GM23248 (cell line): Measurements from ENCODE around the gene SH3BGR. TPM values are rescaled to one million over a fixed set of nuclear protein-coding genes. Genes with fewer than 3 reads are reported as not detected.
A peak's percentile ranks its signal among the peaks of the same experiment; 100 is the strongest.
"Not testable (repeated sequence)": the region's sequence is repeated elsewhere in the genome, so short reads cannot be mapped to it uniquely, and the experiment has no call there.

Experiments
- DNase-seq: peaks from one replicate; pipeline ENCODE4 v3.0.0-alpha.2; 2015
- H2AFZ ChIP-seq: fragments of 200-600 bp; sonication (generic); 2 replicates; pipeline ENCODE4 v1.6.1; 2016; ENCODE audit warnings: antibody characterized with exemption
- H3F3A ChIP-seq: fragments of 200-600 bp; sonication (generic); 2 replicates; pipeline ENCODE4 v1.6.1; 2016; ENCODE audit warnings: mild to moderate bottlenecking, antibody characterized with exemption, mixed run types; ENCODE audit not compliant: insufficient read depth
- H3K27ac ChIP-seq: fragments of 200-600 bp; sonication (generic); 2 replicates; pipeline ENCODE4 v1.5.1; 2016; ENCODE audit warnings: mild to moderate bottlenecking
- H3K27me3 ChIP-seq: fragments of 200-600 bp; sonication (generic); replicated peaks from 2 replicates; pipeline ENCODE4 v1.6.1; 2016; ENCODE audit warnings: mild to moderate bottlenecking; ENCODE audit not compliant: insufficient read depth
- H3K36me3 ChIP-seq: fragments of 200-600 bp; sonication (generic); 2 replicates; pipeline ENCODE4 v1.6.1; 2016; ENCODE audit warnings: low read depth, mild to moderate bottlenecking
- H3K4me1 ChIP-seq: fragments of 200-600 bp; sonication (generic); 2 replicates; pipeline ENCODE4 v1.6.1; 2016; ENCODE audit warnings: mild to moderate bottlenecking; ENCODE audit not compliant: insufficient read depth
- H3K4me2 ChIP-seq: fragments of 200-600 bp; sonication (generic); one replicate; pipeline ENCODE4 v1.6.1; 2016; ENCODE audit warnings: mild to moderate bottlenecking; ENCODE audit not compliant: unreplicated experiment
- H3K4me3 ChIP-seq: fragments of 200-600 bp; sonication (generic); 2 replicates; pipeline ENCODE4 v1.5.1; 2016; ENCODE audit warnings: mild to moderate bottlenecking
- H3K79me2 ChIP-seq: fragments of 200-600 bp; sonication (generic); 2 replicates; pipeline ENCODE4 v1.6.1; 2016; ENCODE audit warnings: mild to moderate bottlenecking; ENCODE audit not compliant: insufficient read depth
- H3K9ac ChIP-seq: fragments of 200-600 bp; sonication (generic); 2 replicates; pipeline ENCODE4 v1.6.1; 2016; ENCODE audit warnings: mild to moderate bottlenecking
- H3K9me2 ChIP-seq: fragments of 200-600 bp; sonication (generic); 2 replicates; pipeline ENCODE4 v1.6.1; 2016; ENCODE audit warnings: mixed run types, mild to moderate bottlenecking, moderate library complexity; ENCODE audit not compliant: insufficient read depth
- H3K9me3 ChIP-seq: fragments of 200-600 bp; sonication (generic); one replicate; pipeline ENCODE4 v1.6.1; 2017; ENCODE audit warnings: low read depth
- H4K20me1 ChIP-seq: fragments of 200-600 bp; sonication (generic); 2 replicates; pipeline ENCODE4 v1.6.0; 2016; ENCODE audit not compliant: insufficient read depth
- EZH2 ChIP-seq: fragments of 200-600 bp; sonication (generic); IDR thresholded peaks from 2 replicates; pipeline ENCODE4 v1.6.1; 2018; ENCODE audit warnings: antibody characterized with exemption, mild to moderate bottlenecking; ENCODE audit not compliant: insufficient read depth, poor library complexity, severe bottlenecking
- EZH2phosphoT487 ChIP-seq: fragments of 200-600 bp; sonication (generic); IDR thresholded peaks from 2 replicates; pipeline ENCODE4 v1.6.1; 2018; ENCODE audit warnings: antibody characterized with exemption, moderate library complexity, mild to moderate bottlenecking, low read depth; ENCODE audit not compliant: insufficient read depth
- WGBS, 2 experiments: methylation state at CpG; one replicate each; pipeline ENCODE4 v1.1.6; 2015 to 2017; ENCODE audit warnings: low lambda C conversion rate in 2 of 2, low coverage in 1 of 2; ENCODE audit errors: missing lambda C conversion rate in 2 of 2; 5-methylcytosine and 5-hydroxymethylcytosine counted together
- in situ Hi-C: fragments of 300-500 bp; cut with MboI; formaldehyde crosslinking; loops from 2 replicates; pipeline ENCODE4 v1.15.0; 2020
- polyA plus RNA-seq: library from polyadenylated mRNA; unstranded; fragments of >200 nt; fragmentation: Nextera tagmentation; extraction: Ambion mirVana; gene quantifications from 2 replicates; pipeline ENCODE4 v1.2.1, GENCODE V29; 2016
- total RNA-seq: library from RNA; depleted of rRNA; stranded (reverse); fragments of >200 nt; shearing (Covaris generic); gene quantifications from 2 replicates; pipeline ENCODE4 v1.2.3, GENCODE V29; 2014; rRNA removed

SH3BGR gene
- 0.76 and 4.4 TPM in 2 replicates for total RNA-seq
- polyA plus RNA-seq = 5.0 and 5.7 TPM in 2 replicates

DNA sequence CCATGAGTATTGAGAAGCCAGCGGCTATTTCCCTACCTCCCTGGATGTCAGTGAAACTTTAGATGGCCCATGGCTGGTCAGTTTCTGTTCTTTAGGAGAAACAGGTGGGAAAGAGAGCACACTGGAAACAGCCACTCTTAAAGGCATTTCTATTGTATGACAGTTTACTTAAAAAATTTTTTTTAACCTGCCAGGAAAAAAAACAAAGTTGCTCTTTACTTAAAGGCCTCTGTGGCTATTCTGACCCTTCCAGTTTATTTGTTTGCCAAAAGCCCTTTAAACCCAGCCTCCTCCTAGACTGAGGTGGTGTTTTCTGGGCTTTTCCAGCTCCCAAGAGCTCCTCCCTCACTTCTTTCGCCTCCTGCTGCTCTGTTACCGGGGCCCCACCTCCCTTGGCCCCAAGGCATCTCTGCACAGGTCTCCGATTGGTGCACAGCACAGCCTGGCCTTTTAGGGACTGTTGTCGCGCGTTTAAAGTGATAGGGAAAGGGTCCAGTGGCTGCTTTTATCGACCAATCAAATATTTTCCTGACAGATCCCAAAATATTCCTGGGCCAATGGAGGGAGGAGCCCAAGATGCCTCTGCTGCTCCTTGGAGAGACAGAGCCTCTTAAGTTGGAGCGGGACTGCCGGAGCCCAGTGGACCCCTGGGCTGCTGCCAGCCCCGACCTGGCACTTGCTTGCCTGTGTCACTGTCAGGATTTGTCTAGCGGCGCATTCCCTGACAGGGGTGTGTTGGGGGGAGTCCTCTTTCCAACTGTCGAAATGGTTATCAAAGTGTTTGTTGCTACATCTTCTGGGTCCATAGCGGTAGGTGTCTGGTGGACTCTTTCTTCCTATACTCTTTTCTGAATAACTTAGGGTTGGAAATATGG, at the start of gene SH3BGR:
TSS of gene SH3BGR (plus strand) at position 639 of the 875 bp plus-strand sequence. CDS start at position 766, 127 bp downstream.
- Histone ChIP-seq H3K9me2 (no peaks in the 10 kb centered on the region), H3K27ac (peak within 1 kb of the TSS; percentile 51), H2AFZ (peak within 1 kb of the TSS; percentile 68), H3K27me3 (no peaks in the 10 kb centered on the region), H4K20me1 (no peaks in the 10 kb centered on the region), H3K79me2 (no peaks in the 10 kb centered on the region; the same call in 1 of the 2 replicates), H3K4me3 (no peak within 1 kb of the TSS), H3K9ac (peak within 1 kb of the TSS; percentile 32), H3F3A (no peaks in the 10 kb centered on the region; the same call in 1 of the 2 replicates), H3K9me3 (no peaks in the 10 kb centered on the region), H3K36me3 (no peaks in the 10 kb centered on the region), H3K4me1 (peaks cover 13% of the 10 kb centered on the region; the same call in 1 of the 2 replicates), H3K4me2 (no peak within 1 kb of the TSS)
- DNase-seq = peak; percentile 3
- WGBS, 2 experiments = 58 to 60% methylated on average over 15 of the region's 15 CpGs
- TF ChIP-seq EZH2 (no peak), EZH2phosphoT487 (no peak)
- in situ Hi-C loops = no loop called here

DNA sequence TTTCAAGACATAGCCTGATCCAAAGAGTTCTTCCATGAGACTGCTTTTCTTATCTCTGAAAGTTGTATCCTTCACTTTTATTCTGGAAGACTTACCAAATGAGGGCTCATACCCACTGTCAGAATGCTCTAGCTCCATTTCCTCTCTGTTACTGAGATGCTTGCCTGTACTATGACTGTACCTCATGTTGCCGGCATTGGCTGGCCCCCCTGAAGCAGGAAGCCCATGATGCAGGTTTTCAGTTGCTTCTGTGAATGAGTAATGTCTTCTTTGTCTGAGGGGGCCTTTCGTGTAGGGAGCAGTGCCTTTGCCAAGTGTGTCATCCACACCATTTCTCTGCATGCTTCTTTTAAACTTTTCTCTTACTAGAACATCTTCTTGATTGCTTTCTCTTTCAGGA, 45.7 kb upstream of the SH3BGR start:
- in situ Hi-C loops = no loop called here
- Histone ChIP-seq H3K27me3 (no peaks in the 10 kb centered on the region), H3K9me3 (no peaks in the 10 kb centered on the region), H3K9ac (no peak overlapping the region), H3K4me3 (no peak overlapping the region), H2AFZ (no peak overlapping the region), H3K9me2 (no peaks in the 10 kb centered on the region), H3K27ac (no peak overlapping the region), H3K36me3 (peaks cover 13% of the 10 kb centered on the region), H3K4me2 (no peak overlapping the region), H4K20me1 (no peaks in the 10 kb centered on the region), H3K4me1 (no peaks in the 10 kb centered on the region), H3F3A (no peaks in the 10 kb centered on the region), H3K79me2 (no peaks in the 10 kb centered on the region)
- no peak for DNase-seq
- 89 to 95% methylated on average over 2 of the region's 2 CpGs for WGBS, 2 experiments
- TF ChIP-seq EZH2phosphoT487 = no peak

DNA sequence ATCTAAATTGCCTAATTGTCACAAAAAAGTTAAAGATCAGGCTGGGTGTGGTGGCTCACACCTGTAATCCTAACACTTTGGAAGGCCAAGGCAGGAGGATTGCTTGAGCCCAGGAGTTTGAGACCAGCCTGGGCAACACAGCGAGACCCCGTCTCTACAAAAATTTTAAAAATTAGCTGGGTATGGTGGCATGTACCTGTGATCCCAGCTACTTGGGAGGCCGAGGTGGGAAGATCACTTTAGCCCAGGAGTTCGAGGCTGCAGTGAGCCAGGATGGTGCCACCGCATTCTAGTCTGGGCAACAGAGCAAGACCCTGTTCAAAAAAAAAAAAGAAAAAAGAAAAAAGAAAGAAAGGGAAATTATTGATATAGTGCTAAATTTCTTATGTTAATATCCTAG, 32.6 kb upstream of the SH3BGR start:
- not testable (repeated sequence) for H3K9me2 ChIP-seq, H3K9ac ChIP-seq
- 77 to 92% methylated on average over 4 to 5 of the region's 5 CpGs for WGBS, 2 experiments

GRCh38 chr21:39422527-39423241, 29.1 kb upstream of the SH3BGR start:
- Histone ChIP-seq H3K9me3 (no peaks in the 10 kb centered on the region), H3K9ac (no peak overlapping the region), H3K4me1 (no peaks in the 10 kb centered on the region), H4K20me1 (no peaks in the 10 kb centered on the region), H3F3A (no peaks in the 10 kb centered on the region), H3K4me2 (no peak overlapping the region), H3K9me2 (no peaks in the 10 kb centered on the region), H3K27ac (no peak overlapping the region), H3K36me3 (no peaks in the 10 kb centered on the region), H2AFZ (no peak overlapping the region), H3K4me3 (no peak overlapping the region), H3K27me3 (no peaks in the 10 kb centered on the region), H3K79me2 (no peaks in the 10 kb centered on the region)
- no peak for DNase-seq
- WGBS, 2 experiments = 87 to 95% methylated on average over 5 of the region's 5 CpGs
- in situ Hi-C loops = no loop called here
- no peak for TF ChIP-seq EZH2phosphoT487
- TF ChIP-seq EZH2 = no peak

More for the DNA sequence above, 32.6 kb upstream of the SH3BGR start:
- H3K4me2 ChIP-seq, H4K20me1 ChIP-seq, H3K27me3 ChIP-seq, H3K79me2 ChIP-seq, H3K27ac ChIP-seq, H2AFZ ChIP-seq, H3K9me3 ChIP-seq, H3K36me3 ChIP-seq, DNase-seq, H3K4me3 ChIP-seq, H3K4me1 ChIP-seq, in situ Hi-C loops, H3F3A ChIP-seq: not testable (repeated sequence)
